ENCODE data around the gene OR12D2.

DNA sequence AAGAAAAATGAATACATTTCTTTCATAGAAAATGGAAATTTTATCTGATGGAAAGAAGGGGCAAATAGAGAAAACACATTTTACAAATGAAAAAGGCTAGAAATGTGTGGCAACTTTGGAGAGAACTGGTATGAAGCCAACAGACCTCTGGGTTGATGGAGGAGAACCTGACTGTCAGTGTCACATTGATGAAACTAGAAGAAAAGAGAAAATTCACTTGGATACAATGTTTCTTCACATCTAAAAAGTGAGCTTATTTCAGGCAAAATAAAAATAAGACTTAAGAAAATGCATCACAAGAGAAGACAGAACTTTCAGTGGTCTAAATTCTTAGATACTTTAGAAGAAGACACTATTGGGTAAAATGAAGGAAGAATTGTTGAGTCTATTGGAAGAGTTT is at the start of gene OR12D2:
- no peak for TF ChIP-seq CTCF (optimal IDR thresholded peaks at IDR 0.05 in 1 of 3, IDR thresholded peaks at IDR 0.05 in 1 of 3, conservative IDR thresholded peaks at IDR 0.05 in 1 of 3; ENCODE audit: extremely low read depth in 1 of 3, insufficient read depth in 2 of 3, low read length in 3 of 3)
- no peak for TF ChIP-seq EZH2 (IDR thresholded peaks at IDR 0.05; ENCODE audit: low read length)
